ENCODE results near the gene TBC1D22A.

GRCh38 chr22:47202819-47203553 lies 440.5 kb downstream of the TBC1D22A start:
- TF ChIP-seq CTCF (IDR thresholded peaks at IDR 0.05) (no peak), POLR2A (IDR thresholded peaks at IDR 0.05) (no peak), EP300 (IDR thresholded peaks at IDR 0.05) (no peak)

All from gastroesophageal sphincter (tissue), 3 donors.